ENCODE results near the gene NACC1. TPM values are rescaled to one million over a fixed set of nuclear protein-coding genes. Genes with fewer than 3 reads are reported as not detected.

The NACC1 gene
- total RNA-seq, 3 donors from 2014 or later (not counting 1 experiment from before 2014, with no cell fraction given), result 41.2 to 48.7 (median 43.4) TPM

- DNase-seq (no peak), ATAC-seq (no peak)
- Histone ChIP-seq H3K27me3 (ENCODE audit: control insufficient read depth, insufficient read depth, low read length) (no peaks in the 10 kb centered on the region), H3K27ac (ENCODE audit: low read length) (no peak overlapping the region), H3K36me3 (ENCODE audit: control insufficient read depth, insufficient read depth, low read length) (no peaks in the 10 kb centered on the region), H3K9me3 (ENCODE audit: control insufficient read depth, insufficient read depth, low read length) (no peaks in the 10 kb centered on the region), H3K4me3 (ENCODE audit: low read length) (no peak overlapping the region), H3K4me1 (ENCODE audit: control insufficient read depth, insufficient read depth, low read length) (no peaks in the 10 kb centered on the region)
- WGBS (ENCODE audit: insufficient coverage), result 74% methylated on average over 10 of the region's 10 CpGs
- intact Hi-C loops (cut with micrococcal nuclease), result no loop called here
- no peaks in the 10 kb centered on the region for H3K9me3 Mint-ChIP-seq
- H3K27ac Mint-ChIP-seq, result no peak overlapping the region
- H3K36me3 Mint-ChIP-seq, result no peaks in the 10 kb centered on the region
- no peaks in the 10 kb centered on the region for H3K4me1 Mint-ChIP-seq
- H3K27me3 Mint-ChIP-seq (ENCODE audit: low read depth in 2 of 2), result peaks cover 0 to 11% of the 10 kb centered on the region in 2 donors
- H3K4me3 Mint-ChIP-seq, result no peak overlapping the region
- no peak for TF ChIP-seq CTCF (IDR thresholded peaks at IDR 0.05)
Measured at GRCh38 chr19:13078381-13078780, 39.7 kb upstream of the NACC1 start.

GRCh38 chr19:13078897-13079541, 39.0 kb upstream of the NACC1 start:
- Mint-ChIP-seq H3K27ac (peak overlapping the region in 1 of 2 donors; percentile 29), H3K27me3 (ENCODE audit: low read depth in 2 of 2) (peaks cover 0 to 9% of the 10 kb centered on the region in 2 donors), H3K36me3 (no peaks in the 10 kb centered on the region), H3K4me3 (no peak overlapping the region), H3K9me3 (no peaks in the 10 kb centered on the region), H3K4me1 (no peaks in the 10 kb centered on the region)
- no peak overlapping the region for H3K27ac ChIP-seq (ENCODE audit: low read length)
- H3K4me3 ChIP-seq (ENCODE audit: low read length), result no peak overlapping the region
- intact Hi-C loops (cut with micrococcal nuclease), result no loop called here
- no peaks in the 10 kb centered on the region for H3K27me3 ChIP-seq (ENCODE audit: control insufficient read depth, insufficient read depth, low read length)
- DNase-seq (no peak), ATAC-seq (no peak)
- no peaks in the 10 kb centered on the region for H3K36me3 ChIP-seq (ENCODE audit: control insufficient read depth, insufficient read depth, low read length)
- no peaks in the 10 kb centered on the region for H3K9me3 ChIP-seq (ENCODE audit: control insufficient read depth, insufficient read depth, low read length)
- TF ChIP-seq CTCF (IDR thresholded peaks at IDR 0.05), result no peak
- WGBS (ENCODE audit: insufficient coverage), result 71% methylated on average over 12 of the region's 12 CpGs
- no peaks in the 10 kb centered on the region for H3K4me1 ChIP-seq (ENCODE audit: control insufficient read depth, insufficient read depth, low read length)

- no peak for ATAC-seq
- Mint-ChIP-seq H3K27me3 (ENCODE audit: low read depth in 2 of 2) (peaks cover 0 to 13% of the 10 kb centered on the region in 2 donors), H3K4me1 (no peaks in the 10 kb centered on the region), H3K36me3 (no peaks in the 10 kb centered on the region), H3K27ac (no peak overlapping the region), H3K4me3 (no peak overlapping the region), H3K9me3 (no peaks in the 10 kb centered on the region)
- Histone ChIP-seq H3K36me3 (ENCODE audit: control insufficient read depth, insufficient read depth, low read length) (no peaks in the 10 kb centered on the region), H3K27ac (ENCODE audit: low read length) (no peak overlapping the region), H3K9me3 (ENCODE audit: control insufficient read depth, insufficient read depth, low read length) (no peaks in the 10 kb centered on the region), H3K4me3 (ENCODE audit: low read length) (no peak overlapping the region), H3K27me3 (ENCODE audit: control insufficient read depth, insufficient read depth, low read length) (no peaks in the 10 kb centered on the region), H3K4me1 (ENCODE audit: control insufficient read depth, insufficient read depth, low read length) (no peaks in the 10 kb centered on the region)
- 51% methylated on average over 16 of the region's 16 CpGs for WGBS (ENCODE audit: insufficient coverage)
- intact Hi-C loops (cut with micrococcal nuclease), result no loop called here
- TF ChIP-seq CTCF (IDR thresholded peaks at IDR 0.05), result no peak
- DNase-seq, result no peak
Measured at GRCh38 chr19:13079542-13079986, 38.5 kb upstream of the NACC1 start.
